Activated gamma-delta T cell treated with anti-CD3 and anti-CD28 coated beads, Interleukin-2, amount 50 U/mL, for 16 hours (primary cell): ENCODE data around the gene INSRR.

Experiments
- DNase-seq: peaks from one replicate; pipeline ENCODE4 v3.0.0-alpha.2; 2020; ENCODE audit warnings: low read depth

The INSRR gene

GRCh38 chr1:156858959-156859522 lies at the start of gene INSRR:
Gene INSRR (minus strand): TSS chr1:156859117. CDS start chr1:156858621, 496 bp downstream.
- no peak for DNase-seq

DNA sequence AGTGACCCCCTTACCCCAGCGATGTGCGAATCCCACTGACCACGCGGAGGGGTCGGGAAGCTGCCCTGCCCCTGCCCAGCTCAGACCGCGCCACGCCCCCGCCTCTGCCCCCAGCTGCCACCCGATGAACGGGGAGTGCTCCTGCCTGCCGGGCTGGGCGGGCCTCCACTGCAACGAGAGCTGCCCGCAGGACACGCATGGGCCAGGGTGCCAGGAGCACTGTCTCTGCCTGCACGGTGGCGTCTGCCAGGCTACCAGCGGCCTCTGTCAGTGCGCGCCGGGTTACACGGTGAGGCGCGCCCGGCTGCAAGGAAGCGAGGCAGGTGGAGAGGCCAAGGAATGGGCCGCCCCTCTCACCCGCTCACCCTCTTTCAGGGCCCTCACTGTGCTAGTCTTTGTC lies 49.6 kb upstream of the INSRR start:
- DNase-seq, result no peak

DNA sequence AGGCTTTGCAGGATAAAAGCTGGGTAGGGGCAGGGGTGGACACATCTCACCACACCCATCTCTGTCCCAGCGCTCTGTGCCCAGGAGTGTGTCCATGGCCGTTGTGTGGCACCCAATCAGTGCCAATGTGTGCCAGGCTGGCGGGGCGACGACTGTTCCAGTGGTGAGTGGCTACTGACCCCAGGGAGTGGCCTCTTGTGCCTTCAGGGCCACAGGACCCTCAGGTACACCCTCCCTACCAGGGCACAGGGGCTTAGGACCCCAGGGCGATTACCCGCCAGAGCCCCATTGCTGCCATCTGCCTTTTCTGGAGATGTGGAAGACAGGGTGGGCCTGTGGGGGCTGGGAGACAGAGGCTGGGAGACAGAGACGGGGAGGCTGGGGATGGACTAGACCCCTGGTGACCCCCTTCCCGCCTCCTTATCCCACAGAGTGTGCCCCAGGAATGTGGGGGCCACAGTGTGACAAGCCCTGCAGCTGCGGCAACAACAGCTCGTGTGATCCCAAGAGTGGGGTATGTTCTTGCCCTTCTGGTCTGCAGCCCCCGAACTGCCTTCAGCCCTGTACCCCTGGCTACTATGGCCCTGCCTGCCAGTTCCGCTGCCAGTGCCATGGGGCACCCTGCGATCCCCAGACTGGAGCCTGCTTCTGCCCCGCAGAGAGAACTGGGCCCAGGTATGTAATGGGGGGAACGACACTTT lies 47.4 kb upstream of the INSRR start:
- no peak for DNase-seq

GRCh38 chr1:156905651-156906050 lies 46.7 kb upstream of the INSRR start:
- no peak for DNase-seq

GRCh38 chr1:156905176-156905575 lies 46.3 kb upstream of the INSRR start:
- DNase-seq, result no peak

DNA sequence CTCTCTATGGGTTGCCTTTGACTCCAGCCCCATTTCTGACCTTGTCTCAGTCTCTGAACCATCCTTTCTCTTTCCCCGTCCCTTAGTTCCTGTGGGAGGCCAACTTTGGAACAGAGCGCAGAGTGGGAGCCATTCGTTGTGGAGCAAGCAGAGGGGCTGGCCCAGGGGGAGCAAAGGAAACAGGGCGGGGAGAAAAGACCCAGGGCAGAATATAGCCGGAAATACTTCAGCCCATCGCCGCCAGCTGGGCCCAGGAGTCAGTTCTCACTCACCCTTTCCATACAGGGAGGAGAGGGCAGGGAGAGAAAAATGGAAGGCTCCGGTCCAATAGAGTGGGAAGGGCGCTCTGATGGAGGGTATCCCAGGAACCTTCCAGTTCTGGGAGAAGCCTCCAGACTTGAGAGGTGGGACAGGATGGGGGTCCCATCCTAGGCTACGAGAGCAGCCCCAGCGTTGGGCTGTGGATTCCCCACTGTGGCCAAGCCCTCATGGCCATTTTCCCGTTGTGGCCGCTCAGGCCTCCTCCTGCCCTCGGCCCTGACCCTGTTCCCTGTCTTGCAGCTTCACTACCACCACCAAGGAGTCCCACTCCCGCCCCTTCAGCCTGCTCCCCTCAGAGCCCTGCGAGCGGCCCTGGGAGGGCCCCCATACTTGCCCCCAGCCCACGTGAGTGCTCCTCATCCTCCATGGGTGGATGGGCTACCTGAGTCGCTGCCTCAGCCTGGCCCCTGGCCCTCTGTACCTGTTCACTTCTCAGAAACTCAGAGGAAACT lies 45.5 kb upstream of the INSRR start:
- no peak for DNase-seq

GRCh38 chr1:156903328-156904091 lies 44.6 kb upstream of the INSRR start:
- DNase-seq, result no peak

DNA sequence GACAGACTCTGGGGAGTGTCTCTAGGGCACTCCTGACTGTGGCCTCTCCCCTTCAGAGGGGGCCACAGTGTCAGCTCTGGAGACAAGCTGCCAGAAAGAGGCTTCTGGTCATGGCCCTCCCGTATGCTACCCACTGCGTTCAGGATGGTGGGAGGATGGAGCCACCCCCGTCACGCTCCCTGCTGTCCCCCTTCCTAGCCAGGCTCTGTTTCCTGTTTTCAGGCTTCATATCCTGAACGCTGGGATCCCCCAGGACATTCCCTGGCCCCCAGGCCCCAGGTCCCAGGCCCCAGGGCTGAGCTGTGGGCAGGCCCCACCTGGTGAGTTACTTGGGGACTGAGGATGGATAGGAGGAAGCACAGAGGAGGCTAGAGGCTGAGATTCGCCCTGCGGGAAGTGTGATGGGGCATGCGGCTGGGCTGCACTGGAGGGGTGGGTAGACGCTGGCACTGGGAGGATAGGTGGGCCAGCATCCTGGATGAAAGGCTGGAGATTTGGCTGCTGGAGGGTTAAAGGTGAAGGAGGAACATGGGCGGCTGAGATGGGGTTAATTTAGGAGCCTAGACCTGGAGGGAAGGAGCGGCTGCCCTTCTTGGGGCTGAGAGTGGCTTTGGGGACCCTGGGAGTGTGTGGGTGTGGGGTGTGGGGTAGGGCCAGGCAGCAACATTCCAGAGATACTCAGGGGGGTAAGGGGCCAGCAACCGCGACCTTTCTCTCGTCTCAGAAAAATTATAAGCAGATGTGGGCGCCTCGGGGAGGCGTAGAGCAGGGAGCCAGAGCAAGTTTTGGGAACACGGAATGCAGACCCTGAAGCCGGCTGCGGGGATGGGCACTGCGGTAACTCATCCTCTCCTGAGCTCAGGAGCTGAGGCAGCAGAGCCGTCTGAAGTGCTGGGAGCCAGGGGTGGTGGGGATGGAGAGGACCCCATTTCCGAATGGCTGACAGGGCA lies 43.3 kb upstream of the INSRR start:
- no peak for DNase-seq

DNA sequence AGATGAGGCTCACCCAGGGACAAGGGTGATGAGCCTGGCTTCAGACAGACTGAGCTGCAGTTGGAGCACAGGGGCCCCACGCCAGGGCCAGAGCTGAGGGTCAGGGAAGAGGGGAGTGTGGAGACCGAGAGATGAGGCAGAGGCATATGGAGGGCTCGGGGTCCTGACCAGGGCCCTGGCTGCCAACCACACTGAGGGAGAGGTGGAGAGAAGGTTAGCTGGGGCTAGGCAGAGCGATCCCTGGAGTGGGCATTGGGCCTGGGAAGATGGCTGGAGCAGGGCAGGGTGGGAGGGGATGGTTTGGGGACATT lies 42.6 kb upstream of the INSRR start:
- DNase-seq, result no peak

- DNase-seq, result no peak
Measured at GRCh38 chr1:156900896-156901589, 42.1 kb upstream of the INSRR start.

- DNase-seq, result no peak
Measured at GRCh38 chr1:156899956-156900718, 41.2 kb upstream of the INSRR start.

DNA sequence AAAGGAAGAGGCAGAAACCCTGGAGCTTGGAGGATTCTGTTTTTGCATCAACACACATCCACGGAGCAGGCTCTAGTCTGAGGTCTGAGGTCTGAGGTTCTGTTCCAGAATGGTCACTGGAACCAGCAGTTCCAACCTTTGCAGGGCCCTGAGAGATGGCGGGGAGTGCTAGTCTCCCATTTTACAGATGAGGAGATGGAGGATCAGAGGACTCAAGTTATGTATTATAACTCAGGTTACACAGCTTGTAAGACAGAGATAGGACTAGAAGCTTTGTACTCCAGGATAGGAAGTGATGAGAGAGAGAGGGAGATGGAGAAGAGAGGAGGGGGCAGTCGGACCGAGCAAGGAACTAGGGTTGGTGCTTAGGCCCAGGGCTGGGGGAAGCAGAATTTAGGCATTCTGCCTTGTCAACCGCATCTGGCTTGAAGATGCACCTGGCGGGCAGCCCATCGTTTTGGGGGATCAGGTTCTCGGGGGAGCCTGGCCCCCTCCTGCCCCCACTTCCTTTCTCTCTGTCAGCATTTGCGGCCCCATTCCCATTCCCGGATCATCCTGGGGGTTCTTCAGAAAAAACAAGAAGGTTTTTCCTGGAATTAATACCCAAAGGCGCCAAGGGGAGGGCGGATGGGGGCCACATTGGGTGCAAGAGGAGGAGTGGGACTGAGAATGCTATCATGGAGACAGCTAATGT lies 40.2 kb upstream of the INSRR start:
- DNase-seq, result no peak

DNA sequence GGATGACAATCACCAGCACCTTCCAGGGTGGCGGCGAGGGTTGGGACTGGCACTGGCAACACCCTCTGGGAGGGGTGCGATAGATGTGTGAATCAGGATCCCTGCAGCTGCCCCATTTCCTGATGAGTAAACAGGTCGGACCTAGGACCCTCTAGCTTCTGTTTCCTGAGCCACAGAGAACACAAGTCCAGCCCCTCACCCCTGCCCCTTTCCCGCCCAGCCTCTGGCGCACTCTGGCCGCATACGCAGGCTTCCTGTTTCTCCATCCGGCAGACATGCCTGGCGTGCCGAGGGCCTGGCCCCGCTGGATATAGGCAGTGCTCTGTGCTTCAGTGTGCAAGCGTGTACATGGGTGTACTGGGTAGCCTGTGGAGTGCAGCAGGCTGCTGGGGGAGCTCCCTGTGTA lies 39.2 kb upstream of the INSRR start:
- DNase-seq, result no peak

- DNase-seq, result no peak
Measured at GRCh38 chr1:156897078-156897825, 38.3 kb upstream of the INSRR start.

GRCh38 chr1:156896490-156897033 lies 37.6 kb upstream of the INSRR start:
- DNase-seq, result no peak

GRCh38 chr1:156895927-156896326 lies 37.0 kb upstream of the INSRR start:
- no peak for DNase-seq

- DNase-seq, result no peak
Measured at GRCh38 chr1:156895455-156895812, 36.5 kb upstream of the INSRR start.

DNA sequence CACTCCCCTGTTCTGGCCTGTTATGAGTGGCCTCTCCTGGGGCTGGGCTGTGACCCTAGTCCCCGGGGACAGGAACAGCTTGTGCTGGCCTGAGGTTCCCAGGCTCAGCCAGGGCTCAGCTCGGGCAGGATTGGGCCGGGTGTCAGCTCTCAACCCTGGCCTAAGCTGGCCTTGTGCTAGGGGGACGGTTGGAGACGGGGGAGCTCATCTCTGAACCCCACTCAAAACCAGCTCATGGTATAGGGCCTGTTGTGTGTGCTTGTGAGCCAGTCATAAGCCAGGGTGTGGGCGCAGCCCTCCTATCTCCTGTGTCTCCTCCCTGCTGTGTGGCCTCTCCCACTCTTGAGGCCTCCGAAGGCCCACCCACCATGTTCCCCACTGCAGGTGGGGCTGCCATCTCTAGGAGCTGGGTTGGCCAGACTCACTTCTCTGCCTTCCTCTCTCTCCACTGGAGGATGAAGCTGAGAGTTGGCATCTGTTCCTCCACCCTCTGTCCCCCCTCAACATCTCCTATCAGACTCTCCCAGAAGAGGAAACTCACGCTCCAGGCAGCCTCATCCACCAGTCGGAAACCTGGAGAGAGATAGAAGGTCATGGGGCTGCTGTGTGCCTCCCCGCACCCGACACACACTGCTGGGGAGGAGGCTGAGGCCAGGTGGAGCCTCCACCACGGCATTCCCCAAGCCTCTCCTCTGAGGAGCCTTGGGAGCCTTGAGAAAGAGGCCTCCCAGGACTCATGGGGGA lies 36.0 kb upstream of the INSRR start:
- no peak for DNase-seq
